Measurements from ENCODE around the gene BSG.

BSG gene

DNA sequence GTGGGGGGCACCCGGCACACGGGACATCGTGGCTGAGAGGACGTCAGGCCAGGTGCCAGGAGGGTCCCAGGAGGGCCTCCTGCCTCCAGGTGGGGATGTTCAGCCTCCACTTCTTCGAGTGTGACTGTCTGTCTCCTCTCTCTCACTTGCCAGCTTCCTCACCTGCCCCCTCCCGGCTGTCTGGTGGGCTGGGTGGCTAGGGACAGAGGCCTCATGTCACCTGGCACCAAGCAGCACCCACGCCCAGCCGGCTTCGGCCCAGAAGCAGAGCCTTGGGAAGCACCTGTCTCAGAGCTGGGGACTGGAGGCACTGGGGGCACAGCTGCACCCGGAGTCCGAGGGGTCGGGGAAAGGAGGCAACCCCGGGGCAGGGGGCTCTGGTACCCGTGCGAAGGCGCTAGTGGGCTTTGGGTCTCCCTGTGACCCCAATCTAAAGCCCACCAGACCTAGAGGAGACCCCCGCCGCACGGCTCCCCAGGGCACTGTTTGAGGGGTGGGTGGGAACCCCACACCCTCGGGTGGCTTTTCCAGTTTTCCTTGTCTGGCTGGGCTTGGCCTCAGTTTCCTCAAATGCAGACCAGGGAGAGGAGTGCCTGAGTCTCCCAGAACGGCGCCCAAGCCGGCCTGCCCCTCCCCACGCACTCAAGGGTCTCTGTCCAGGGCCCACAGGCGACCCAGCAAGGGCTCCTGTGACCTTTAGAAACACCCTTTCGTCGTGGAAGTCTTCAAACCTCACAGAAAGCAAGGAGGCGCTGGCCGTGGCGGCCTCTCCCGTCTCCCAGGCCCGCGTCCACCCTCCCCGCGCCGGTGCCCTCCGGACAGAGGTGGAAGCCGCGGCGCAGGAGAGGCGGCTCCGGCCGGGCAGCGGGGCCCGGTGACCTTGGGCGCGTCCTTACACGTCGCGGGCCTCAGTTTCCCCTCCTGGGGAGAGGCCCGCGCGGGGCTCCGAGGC, 16.6 kb downstream of the BSG start:
- Histone ChIP-seq H3K9ac (ENCODE audit: low read depth in 1 of 2, low read length in 2 of 2) (no peak overlapping the region), H3K27ac (ENCODE audit: low read depth in 2 of 2, low read length in 2 of 2) (no peak overlapping the region), H3K27me3 (ENCODE audit: control insufficient read depth in 2 of 2, insufficient read depth in 2 of 2, low read length in 2 of 2) (peaks cover 16 to 32% of the 10 kb centered on the region in 2 donors)

DNA sequence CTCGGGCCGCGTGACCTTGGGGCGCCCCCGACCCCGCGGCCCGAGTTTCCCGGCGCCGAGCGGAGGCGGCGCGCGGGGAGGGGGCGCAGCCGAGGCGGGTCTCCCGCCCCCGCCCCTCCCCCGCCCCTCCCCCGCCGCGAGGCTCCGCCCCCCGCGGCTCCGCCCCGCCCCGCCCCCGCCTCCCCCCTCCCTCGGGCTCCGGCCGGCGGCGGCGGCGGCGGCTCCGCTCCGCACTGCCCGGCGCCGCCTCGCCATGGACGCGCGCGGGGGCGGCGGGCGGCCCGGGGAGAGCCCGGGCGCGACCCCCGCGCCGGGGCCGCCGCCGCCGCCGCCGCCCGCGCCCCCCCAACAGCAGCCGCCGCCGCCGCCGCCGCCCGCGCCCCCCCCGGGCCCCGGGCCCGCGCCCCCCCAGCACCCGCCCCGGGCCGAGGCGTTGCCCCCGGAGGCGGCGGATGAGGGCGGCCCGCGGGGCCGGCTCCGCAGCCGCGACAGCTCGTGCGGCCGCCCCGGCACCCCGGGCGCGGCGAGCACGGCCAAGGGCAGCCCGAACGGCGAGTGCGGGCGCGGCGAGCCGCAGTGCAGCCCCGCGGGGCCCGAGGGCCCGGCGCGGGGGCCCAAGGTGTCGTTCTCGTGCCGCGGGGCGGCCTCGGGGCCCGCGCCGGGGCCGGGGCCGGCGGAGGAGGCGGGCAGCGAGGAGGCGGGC, 17.4 kb downstream of the BSG start, which contains the start of gene HCN2:
HCN2 (plus strand) TSS at position 189 of the 703 bp plus-strand sequence; CDS start at position 254, 65 bp downstream.
- no peaks in the 10 kb centered on the region for H3K36me3 ChIP-seq (ENCODE audit: control insufficient read depth in 2 of 2, insufficient read depth in 2 of 2, low read length in 2 of 2)
- H3K4me1 ChIP-seq (ENCODE audit: control insufficient read depth in 2 of 2, insufficient read depth in 2 of 2, low read length in 2 of 2): peaks cover 4 to 8% of the 10 kb centered on the region in 2 donors
- no peak within 1 kb of the TSS for H3K27ac ChIP-seq (ENCODE audit: low read depth in 2 of 2, low read length in 2 of 2)
- H3K27me3 ChIP-seq (ENCODE audit: control insufficient read depth in 2 of 2, insufficient read depth in 2 of 2, low read length in 2 of 2): peaks cover 16 to 32% of the 10 kb centered on the region in 2 donors
- H3K4me3 ChIP-seq (ENCODE audit: low read length in 2 of 2): no peak within 1 kb of the TSS
- no peak within 1 kb of the TSS for H3K9ac ChIP-seq (ENCODE audit: low read depth in 1 of 2, low read length in 2 of 2)
- H3K9me3 ChIP-seq (ENCODE audit: control insufficient read depth in 2 of 2, low read length in 2 of 2): no peaks in the 10 kb centered on the region

More for the DNA sequence above, 16.6 kb downstream of the BSG start:
- Histone ChIP-seq H3K9me3 (ENCODE audit: control insufficient read depth in 2 of 2, low read length in 2 of 2) (no peaks in the 10 kb centered on the region), H3K4me1 (ENCODE audit: control insufficient read depth in 2 of 2, insufficient read depth in 2 of 2, low read length in 2 of 2) (peaks cover 4 to 13% of the 10 kb centered on the region in 2 donors), H3K36me3 (ENCODE audit: control insufficient read depth in 2 of 2, insufficient read depth in 2 of 2, low read length in 2 of 2) (no peaks in the 10 kb centered on the region), H3K4me3 (ENCODE audit: low read length in 2 of 2) (no peak overlapping the region)

DNA sequence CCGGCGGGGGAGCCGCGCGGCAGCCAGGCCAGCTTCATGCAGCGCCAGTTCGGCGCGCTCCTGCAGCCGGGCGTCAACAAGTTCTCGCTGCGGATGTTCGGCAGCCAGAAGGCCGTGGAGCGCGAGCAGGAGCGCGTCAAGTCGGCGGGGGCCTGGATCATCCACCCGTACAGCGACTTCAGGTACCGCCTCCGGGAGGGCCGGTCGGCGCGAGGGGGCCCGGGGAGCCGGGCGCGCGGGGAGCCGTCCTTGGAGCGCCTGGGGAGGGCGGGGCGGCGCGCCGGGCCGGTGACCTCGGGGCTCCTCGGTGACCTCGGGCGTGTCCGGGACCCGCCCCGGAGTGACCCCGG, 18.0 kb downstream of the BSG start:
- H3K9me3 ChIP-seq (ENCODE audit: control insufficient read depth in 2 of 2, low read length in 2 of 2): no peaks in the 10 kb centered on the region
- peaks cover 4 to 8% of the 10 kb centered on the region in 2 donors for H3K4me1 ChIP-seq (ENCODE audit: control insufficient read depth in 2 of 2, insufficient read depth in 2 of 2, low read length in 2 of 2)
- H3K9ac ChIP-seq (ENCODE audit: low read depth in 1 of 2, low read length in 2 of 2): no peak overlapping the region
- no peaks in the 10 kb centered on the region for H3K36me3 ChIP-seq (ENCODE audit: control insufficient read depth in 2 of 2, insufficient read depth in 2 of 2, low read length in 2 of 2)
- no peak overlapping the region for H3K27ac ChIP-seq (ENCODE audit: low read depth in 2 of 2, low read length in 2 of 2)
- H3K4me3 ChIP-seq (ENCODE audit: low read length in 2 of 2): no peak overlapping the region
- H3K27me3 ChIP-seq (ENCODE audit: control insufficient read depth in 2 of 2, insufficient read depth in 2 of 2, low read length in 2 of 2): peaks cover 16 to 32% of the 10 kb centered on the region in 2 donors

DNA sequence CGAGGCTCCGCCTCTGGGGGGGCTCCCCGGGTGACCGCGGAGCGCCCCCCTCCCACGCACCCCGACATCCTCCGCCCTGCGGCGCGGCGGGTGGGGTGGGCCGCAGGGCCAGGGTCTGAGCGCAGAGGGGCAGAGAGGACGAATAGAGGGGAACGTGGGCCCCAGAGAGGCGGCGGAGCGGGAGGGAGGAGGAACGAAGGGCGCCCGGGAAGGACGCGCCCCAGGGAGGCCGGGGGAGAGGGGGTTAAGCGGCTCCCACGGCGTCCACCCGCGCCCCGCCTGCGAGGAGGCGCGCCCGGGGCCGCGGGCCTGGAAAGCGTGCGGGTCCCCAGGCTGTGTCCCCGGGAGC, 18.3 kb downstream of the BSG start:
- H3K4me3 ChIP-seq (ENCODE audit: low read length in 2 of 2): no peak overlapping the region

DNA sequence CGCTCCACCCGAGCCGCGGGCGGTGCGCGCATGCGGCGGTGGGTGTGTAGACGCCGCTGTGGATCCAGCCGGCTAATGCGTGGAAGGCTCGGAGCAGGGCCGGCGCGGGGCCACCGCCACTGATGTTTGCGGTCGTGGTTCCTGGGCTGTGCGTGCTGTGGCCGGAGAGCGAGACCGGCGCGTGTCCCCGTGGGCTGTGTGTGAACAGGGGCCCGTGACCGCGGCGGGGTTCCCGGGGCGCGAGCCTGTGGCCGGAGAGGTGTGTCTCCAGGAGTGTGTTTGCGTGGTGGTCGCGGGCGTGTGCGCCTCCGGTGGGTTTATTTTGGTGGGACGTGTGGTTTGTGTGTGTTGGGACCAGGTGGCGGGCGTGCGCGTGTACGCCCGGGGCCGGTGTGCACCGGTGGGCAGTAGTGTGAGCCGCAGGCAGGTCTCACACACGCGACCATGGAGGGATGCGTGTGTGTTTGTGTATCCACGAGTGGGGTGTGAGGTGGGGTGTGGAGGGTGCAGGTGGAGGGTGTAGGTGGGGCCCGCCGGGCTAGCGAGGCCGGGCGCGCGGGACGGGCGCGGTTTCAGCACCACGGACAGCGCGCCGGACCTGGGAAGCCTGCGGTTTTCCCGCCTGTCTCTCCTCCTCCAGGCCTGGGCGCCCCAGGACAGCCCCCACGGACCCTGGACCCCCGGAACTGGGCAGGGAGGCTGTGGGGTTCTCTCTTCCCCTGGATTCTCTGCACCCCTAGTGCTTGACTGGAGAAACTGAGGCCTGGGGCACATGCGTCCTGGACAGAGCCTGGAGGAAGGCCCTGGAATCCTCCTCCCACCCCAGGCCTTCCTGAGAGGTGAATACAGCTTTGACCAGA, 18.9 kb downstream of the BSG start:
- Histone ChIP-seq H3K36me3 (ENCODE audit: control insufficient read depth in 2 of 2, insufficient read depth in 2 of 2, low read length in 2 of 2) (no peaks in the 10 kb centered on the region), H3K27me3 (ENCODE audit: control insufficient read depth in 2 of 2, insufficient read depth in 2 of 2, low read length in 2 of 2) (peaks cover 16 to 32% of the 10 kb centered on the region in 2 donors), H3K27ac (ENCODE audit: low read depth in 2 of 2, low read length in 2 of 2) (no peak overlapping the region), H3K9ac (ENCODE audit: low read depth in 1 of 2, low read length in 2 of 2) (no peak overlapping the region), H3K9me3 (ENCODE audit: control insufficient read depth in 2 of 2, low read length in 2 of 2) (no peaks in the 10 kb centered on the region), H3K4me3 (ENCODE audit: low read length in 2 of 2) (no peak overlapping the region), H3K4me1 (ENCODE audit: control insufficient read depth in 2 of 2, insufficient read depth in 2 of 2, low read length in 2 of 2) (peaks cover 4 to 8% of the 10 kb centered on the region in 2 donors)

More for the DNA sequence above, 18.3 kb downstream of the BSG start:
- Histone ChIP-seq H3K4me1 (ENCODE audit: control insufficient read depth in 2 of 2, insufficient read depth in 2 of 2, low read length in 2 of 2) (peaks cover 4 to 8% of the 10 kb centered on the region in 2 donors), H3K27ac (ENCODE audit: low read depth in 2 of 2, low read length in 2 of 2) (no peak overlapping the region), H3K27me3 (ENCODE audit: control insufficient read depth in 2 of 2, insufficient read depth in 2 of 2, low read length in 2 of 2) (peaks cover 16 to 32% of the 10 kb centered on the region in 2 donors), H3K36me3 (ENCODE audit: control insufficient read depth in 2 of 2, insufficient read depth in 2 of 2, low read length in 2 of 2) (no peaks in the 10 kb centered on the region), H3K9me3 (ENCODE audit: control insufficient read depth in 2 of 2, low read length in 2 of 2) (no peaks in the 10 kb centered on the region), H3K9ac (ENCODE audit: low read depth in 1 of 2, low read length in 2 of 2) (no peak overlapping the region)

DNA sequence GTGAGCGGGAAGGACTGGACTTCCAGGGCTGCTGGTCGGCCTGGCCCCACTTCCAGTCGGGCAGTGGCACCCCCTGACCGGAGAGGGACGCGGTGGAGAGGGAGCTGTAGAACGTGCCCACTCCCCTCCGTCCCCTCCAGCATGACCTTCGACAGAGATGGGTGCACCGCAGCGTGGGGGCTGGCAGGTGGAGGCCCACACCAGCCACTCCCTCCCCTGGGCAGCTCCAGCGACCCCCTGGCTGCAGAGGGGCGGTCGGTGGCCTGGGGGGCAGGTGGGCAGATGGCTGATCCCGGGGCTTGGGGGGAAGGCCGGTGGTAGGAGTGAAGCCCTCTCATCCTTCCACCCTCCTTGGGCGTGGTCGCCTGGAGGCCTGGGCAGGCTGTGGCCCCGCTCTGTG, 19.7 kb downstream of the BSG start:
- Histone ChIP-seq H3K36me3 (ENCODE audit: control insufficient read depth in 2 of 2, insufficient read depth in 2 of 2, low read length in 2 of 2) (no peaks in the 10 kb centered on the region), H3K27me3 (ENCODE audit: control insufficient read depth in 2 of 2, insufficient read depth in 2 of 2, low read length in 2 of 2) (peaks cover 16 to 32% of the 10 kb centered on the region in 2 donors), H3K9ac (ENCODE audit: low read depth in 1 of 2, low read length in 2 of 2) (no peak overlapping the region), H3K4me1 (ENCODE audit: control insufficient read depth in 2 of 2, insufficient read depth in 2 of 2, low read length in 2 of 2) (peaks cover 4 to 8% of the 10 kb centered on the region in 2 donors), H3K27ac (ENCODE audit: low read depth in 2 of 2, low read length in 2 of 2) (no peak overlapping the region), H3K9me3 (ENCODE audit: control insufficient read depth in 2 of 2, low read length in 2 of 2) (no peaks in the 10 kb centered on the region), H3K4me3 (ENCODE audit: low read length in 2 of 2) (no peak overlapping the region)

DNA sequence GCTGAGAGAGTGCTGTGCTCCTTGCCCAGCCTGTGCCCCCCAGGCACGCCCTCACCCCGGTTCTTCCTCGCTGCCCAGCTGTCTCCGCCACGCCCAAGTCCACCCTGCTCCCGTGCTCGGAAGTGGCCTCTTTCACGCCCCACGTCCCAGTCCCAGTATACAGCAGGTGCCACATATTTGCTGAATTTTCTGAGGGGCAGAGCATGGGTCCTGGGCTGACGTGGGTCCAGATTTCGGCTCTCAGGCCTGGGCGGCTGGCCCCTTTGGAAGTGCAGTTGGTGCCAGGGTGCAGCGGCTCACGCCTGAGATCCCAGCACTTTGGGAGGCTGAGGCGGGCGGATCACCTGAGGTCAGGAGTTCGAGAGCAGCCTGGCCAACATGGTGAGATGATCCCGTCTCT, 20.7 kb downstream of the BSG start:
- no peaks in the 10 kb centered on the region for H3K9me3 ChIP-seq (ENCODE audit: control insufficient read depth in 2 of 2, low read length in 2 of 2)
- H3K9ac ChIP-seq (ENCODE audit: low read depth in 1 of 2, low read length in 2 of 2): no peak overlapping the region
- peaks cover 13 to 29% of the 10 kb centered on the region in 2 donors for H3K27me3 ChIP-seq (ENCODE audit: control insufficient read depth in 2 of 2, insufficient read depth in 2 of 2, low read length in 2 of 2)
- no peak overlapping the region for H3K27ac ChIP-seq (ENCODE audit: low read depth in 2 of 2, low read length in 2 of 2)
- no peaks in the 10 kb centered on the region for H3K36me3 ChIP-seq (ENCODE audit: control insufficient read depth in 2 of 2, insufficient read depth in 2 of 2, low read length in 2 of 2)
- H3K4me1 ChIP-seq (ENCODE audit: control insufficient read depth in 2 of 2, insufficient read depth in 2 of 2, low read length in 2 of 2): peaks cover 2 to 6% of the 10 kb centered on the region in 2 donors
- no peak overlapping the region for H3K4me3 ChIP-seq (ENCODE audit: low read length in 2 of 2)

DNA sequence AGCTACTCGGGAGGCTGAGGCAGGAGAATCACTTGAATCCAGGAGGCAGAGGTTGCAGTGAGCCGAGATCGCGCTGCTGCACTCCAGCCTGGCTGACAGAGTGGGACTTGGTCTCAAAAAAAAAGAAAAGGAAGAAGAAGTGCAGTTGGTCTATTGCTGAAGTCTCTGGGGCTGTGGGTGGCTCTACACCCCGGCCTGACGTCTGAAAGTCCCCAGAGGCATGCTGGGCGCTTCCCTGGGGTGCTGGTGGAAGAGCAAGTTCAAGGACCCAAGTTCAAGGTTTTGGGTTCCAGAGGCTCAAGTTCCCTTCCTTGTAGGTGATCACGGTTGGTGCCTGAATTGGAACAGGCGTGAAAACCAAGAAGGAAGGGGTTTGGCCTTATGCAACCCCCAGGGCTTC, 21.1 kb downstream of the BSG start:
- no peak overlapping the region for H3K9ac ChIP-seq (ENCODE audit: low read depth in 1 of 2, low read length in 2 of 2)
- no peak overlapping the region for H3K27ac ChIP-seq (ENCODE audit: low read depth in 2 of 2, low read length in 2 of 2)
- H3K36me3 ChIP-seq (ENCODE audit: control insufficient read depth in 2 of 2, insufficient read depth in 2 of 2, low read length in 2 of 2): no peaks in the 10 kb centered on the region
- no peaks in the 10 kb centered on the region for H3K9me3 ChIP-seq (ENCODE audit: control insufficient read depth in 2 of 2, low read length in 2 of 2)
- no peak overlapping the region for H3K4me3 ChIP-seq (ENCODE audit: low read length in 2 of 2)
- H3K4me1 ChIP-seq (ENCODE audit: control insufficient read depth in 2 of 2, insufficient read depth in 2 of 2, low read length in 2 of 2): peaks cover 0 to 5% of the 10 kb centered on the region in 2 donors
- peaks cover 10 to 25% of the 10 kb centered on the region in 2 donors for H3K27me3 ChIP-seq (ENCODE audit: control insufficient read depth in 2 of 2, insufficient read depth in 2 of 2, low read length in 2 of 2)

DNA sequence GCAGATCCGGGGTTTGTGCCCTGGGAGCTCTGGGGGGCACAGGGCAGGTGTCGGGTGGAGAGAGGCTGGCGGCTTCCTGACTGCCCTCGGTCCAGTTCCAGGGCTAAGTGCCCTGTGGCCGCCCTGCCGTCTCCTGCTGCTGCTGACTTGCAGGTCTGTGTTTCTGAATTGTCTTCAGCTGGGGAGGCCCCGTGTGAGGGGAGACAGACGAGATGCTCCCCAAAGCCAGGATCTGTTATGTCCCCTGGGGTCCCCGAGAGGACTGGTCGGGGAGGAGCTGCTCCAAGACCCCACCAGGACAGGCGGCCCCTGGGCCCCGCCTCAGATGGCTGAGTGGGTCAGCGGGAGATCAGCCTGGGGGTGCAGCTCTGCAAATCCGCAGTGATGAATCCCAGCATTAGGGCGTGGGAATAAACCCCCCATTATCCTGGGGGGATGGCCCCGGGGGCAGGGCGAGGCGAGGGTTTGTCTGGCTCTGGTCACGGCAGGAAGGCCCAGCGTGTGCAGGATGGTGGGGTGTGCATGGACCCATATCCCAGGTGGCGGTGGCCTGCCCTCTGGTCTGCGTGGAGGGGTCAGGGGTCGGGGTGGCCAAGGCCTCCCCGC, 22.0 kb downstream of the BSG start:
- no peak overlapping the region for H3K4me3 ChIP-seq (ENCODE audit: low read length in 2 of 2)
- H3K9ac ChIP-seq (ENCODE audit: low read depth in 1 of 2, low read length in 2 of 2): no peak overlapping the region
- no peaks in the 10 kb centered on the region for H3K9me3 ChIP-seq (ENCODE audit: control insufficient read depth in 2 of 2, low read length in 2 of 2)
- H3K36me3 ChIP-seq (ENCODE audit: control insufficient read depth in 2 of 2, insufficient read depth in 2 of 2, low read length in 2 of 2): no peaks in the 10 kb centered on the region
- no peak overlapping the region for H3K27ac ChIP-seq (ENCODE audit: low read depth in 2 of 2, low read length in 2 of 2)
- H3K4me1 ChIP-seq (ENCODE audit: control insufficient read depth in 2 of 2, insufficient read depth in 2 of 2, low read length in 2 of 2): no peaks in the 10 kb centered on the region
- peaks cover 2 to 16% of the 10 kb centered on the region in 2 donors for H3K27me3 ChIP-seq (ENCODE audit: control insufficient read depth in 2 of 2, insufficient read depth in 2 of 2, low read length in 2 of 2)

All from mucosa of rectum (tissue), 2 donors.